Measurements from ENCODE around the gene KIAA1191. TPM values are rescaled to one million over a fixed set of nuclear protein-coding genes. Genes with fewer than 3 reads are reported as not detected.
A peak's percentile ranks its signal among the peaks of the same experiment; 100 is the strongest.

The KIAA1191 gene
- total RNA-seq, 3 donors from 2014 or later, result 63.4 to 106 (median 104) TPM

Small RNA genes within 50 kb of the gene (microRNA-seq; reads per million reads assigned to microRNA genes)
- 3.0 reads per million, percentile 14 among the genes with 10 or more reads in this experiment for gene MIR1271

Other genes with a start within 250 kb of the KIAA1191 start
- 10 to 100 TPM; 22.5 to 26.7 (median 26.0) TPM for gene SIMC1, start 123.3 kb downstream of the KIAA1191 start, total RNA-seq
- gene ARL10, start 3.7 kb upstream of the KIAA1191 start, total RNA-seq, result 10 to 100 TPM in 1 of 3 donors, 1 to 10 TPM in 2; 2.1 to 12.2 (median 2.3) TPM
- 10 to 100 TPM; 17.0 to 22.9 (median 18.4) TPM for gene NOP16, start 26.8 kb upstream of the KIAA1191 start, total RNA-seq
- gene HIGD2A, start 27.0 kb upstream of the KIAA1191 start, total RNA-seq, result 100 to 1,000 TPM; 186 to 257 (median 198) TPM
- gene CLTB, start 54.8 kb upstream of the KIAA1191 start, total RNA-seq, result 100 to 1,000 TPM; 144 to 234 (median 199) TPM
- gene FAF2, start 86.6 kb upstream of the KIAA1191 start, total RNA-seq, result 10 to 100 TPM; 33.1 to 36.1 (median 33.4) TPM
- gene RNF44, start 175.6 kb upstream of the KIAA1191 start, total RNA-seq, result 10 to 100 TPM; 70.2 to 98.4 (median 77.6) TPM
- gene CDHR2, start 187.6 kb upstream of the KIAA1191 start, total RNA-seq, result 100 to 1,000 TPM in 2 of 3 donors, 10 to 100 TPM in 1; 69.0 to 184 (median 107) TPM
- 1 to 10 TPM; 1.6 to 2.4 (median 1.6) TPM for gene GPRIN1, start 248.4 kb upstream of the KIAA1191 start, total RNA-seq

All from mucosa of descending colon (tissue), 3 donors.